Neural cell (in vitro differentiated cells): ENCODE data around the gene SOCS6. TPM values are rescaled to one million over a fixed set of nuclear protein-coding genes. Genes with fewer than 3 reads are reported as not detected.

ENCODE experiments used
- H2AFZ ChIP-seq: fragments of 200-600, 300-800 bp; sonication (generic), shearing (Covaris generic); 2 replicates; pipeline ENCODE4 v1.6.0; 2014; ENCODE audit warnings: low read depth, mild to moderate bottlenecking, antibody characterized with exemption, low read length, moderate library complexity
- H3F3A ChIP-seq: fragments of 200-600 bp; shearing (Covaris generic); 2 replicates; pipeline ENCODE4 v1.6.1; 2016; ENCODE audit warnings: mild to moderate bottlenecking, moderate library complexity, mixed read lengths, antibody characterized with exemption, low read length; ENCODE audit not compliant: insufficient read depth, poor library complexity, severe bottlenecking
- H3K27ac ChIP-seq: fragments of 200-600, 300-800 bp; sonication (generic), shearing (Covaris generic); 2 replicates; pipeline ENCODE4 v1.5.1; 2014; ENCODE audit warnings: mild to moderate bottlenecking, low read length, moderate library complexity
- H3K27me3 ChIP-seq: fragments of 300-800, 200-600 bp; sonication (generic), shearing (Covaris generic); 2 replicates; pipeline ENCODE4 v1.6.0; 2014; ENCODE audit warnings: mild to moderate bottlenecking, low read depth, low read length, moderate library complexity; ENCODE audit not compliant: insufficient read depth
- H3K36me3 ChIP-seq: fragments of 300-800, 200-600 bp; sonication (generic), shearing (Covaris generic); 2 replicates; pipeline ENCODE4 v1.5.1; 2014; ENCODE audit warnings: mild to moderate bottlenecking, antibody characterized with exemption, low read length, moderate library complexity; ENCODE audit not compliant: insufficient read depth
- H3K4me2 ChIP-seq: fragments of 300-800, 200-600 bp; sonication (generic), shearing (Covaris generic); 2 replicates; pipeline ENCODE4 v1.6.0; 2014; ENCODE audit warnings: mild to moderate bottlenecking, low read length
- H3K4me3 ChIP-seq: fragments of 300-800, 200-600 bp; sonication (generic), shearing (Covaris generic); 2 replicates; pipeline ENCODE4 v1.5.1; 2014; ENCODE audit warnings: mild to moderate bottlenecking, low read length, moderate library complexity
- H3K79me2 ChIP-seq: fragments of 200-600 bp; shearing (Covaris generic); replicated peaks from 2 replicates; pipeline ENCODE4 v1.6.0; 2014; ENCODE audit warnings: mild to moderate bottlenecking, low read length, moderate library complexity; ENCODE audit not compliant: insufficient read depth
- H3K9ac ChIP-seq: fragments of 300-800, 200-600 bp; sonication (generic), shearing (Covaris generic); 2 replicates; pipeline ENCODE4 v1.6.1; 2016; ENCODE audit warnings: mild to moderate bottlenecking, low read length, mixed read lengths
- H3K9me2 ChIP-seq: fragments of 200-600 bp; shearing (Covaris generic); 2 replicates; pipeline ENCODE4 v1.6.1; 2016; ENCODE audit warnings: mild to moderate bottlenecking, low read length, mixed read lengths; ENCODE audit not compliant: insufficient read depth
- H3K9me3 ChIP-seq: fragments of 200-600, 300-800 bp; sonication (generic), shearing (Covaris generic); 2 replicates; pipeline ENCODE4 v1.6.1; 2016; ENCODE audit warnings: mild to moderate bottlenecking, mixed run types, low read length, moderate library complexity, mixed read lengths
- H4K20me1 ChIP-seq: fragments of 200-600 bp; shearing (Covaris generic); 2 replicates; pipeline ENCODE4 v1.6.1; 2016; ENCODE audit warnings: mild to moderate bottlenecking, mixed run types; ENCODE audit not compliant: insufficient read depth
- CTCF ChIP-seq: fragments of 450-650 bp; IDR thresholded peaks from 2 replicates; pipeline ENCODE4 v1.5.1; 2014; ENCODE audit warnings: antibody characterized with exemption, mild to moderate bottlenecking, moderate library complexity; ENCODE audit not compliant: poor library complexity, severe bottlenecking
- EP300 ChIP-seq: fragments of 450-650 bp; conservative IDR thresholded peaks from 2 replicates; pipeline ENCODE4 v1.6.1; 2014; ENCODE audit warnings: antibody characterized with exemption, mild to moderate bottlenecking, moderate library complexity; ENCODE audit not compliant: poor library complexity, severe bottlenecking
- EZH2 ChIP-seq: fragments of 200-600, 300-800 bp; shearing (Covaris generic), sonication (generic); IDR thresholded peaks from 2 replicates; pipeline ENCODE4 v1.6.1; 2014; ENCODE audit warnings: antibody characterized with exemption, low read length, borderline replicate concordance, mild to moderate bottlenecking; ENCODE audit not compliant: insufficient read depth, poor library complexity, severe bottlenecking
- MXI1 ChIP-seq: fragments of 450-650 bp; conservative IDR thresholded peaks from 2 replicates; pipeline ENCODE4 v1.6.1; 2014; ENCODE audit warnings: antibody characterized with exemption, mild to moderate bottlenecking; ENCODE audit not compliant: poor library complexity, severe bottlenecking
- POLR2AphosphoS5 ChIP-seq: IDR thresholded peaks from 2 replicates; pipeline ENCODE4 v1.6.1; 2012
- RAD21 ChIP-seq: fragments of 450-650 bp; conservative IDR thresholded peaks from 2 replicates; pipeline ENCODE4 v1.6.1; 2014; ENCODE audit warnings: antibody characterized with exemption, mild to moderate bottlenecking, moderate library complexity
- REST ChIP-seq: IDR thresholded peaks from 2 replicates; pipeline ENCODE4 v1.6.1; 2012; ENCODE audit warnings: borderline replicate concordance
- SMC3 ChIP-seq: fragments of 450-650 bp; conservative IDR thresholded peaks from 2 replicates; pipeline ENCODE4 v1.6.1; 2014; ENCODE audit warnings: antibody characterized with exemption, mild to moderate bottlenecking, moderate library complexity; ENCODE audit not compliant: poor library complexity
- TAF1 ChIP-seq: IDR thresholded peaks from 2 replicates; pipeline ENCODE4 v1.6.1; 2012; ENCODE audit warnings: low read depth
- polyA plus RNA-seq: library from polyadenylated mRNA; depleted of rRNA; stranded (reverse); fragments of >200 nt; gene quantifications from 2 replicates; pipeline ENCODE4 v1.2.3, GENCODE V29; 2014

Gene SOCS6
- polyA plus RNA-seq, 1 donor from 2014 or later: 21.9 TPM

GRCh38 chr18:70271742-70272141 is 17.1 kb upstream of the SOCS6 start:
- no peak overlapping the region for H3K9ac ChIP-seq
- H4K20me1 ChIP-seq: no peaks in the 10 kb centered on the region
- no peaks in the 10 kb centered on the region for H3K9me3 ChIP-seq
- no peak overlapping the region for H3K4me2 ChIP-seq
- no peaks in the 10 kb centered on the region for H3K36me3 ChIP-seq
- no peak overlapping the region for H3K27ac ChIP-seq
- no peaks in the 10 kb centered on the region for H3F3A ChIP-seq
- H3K27me3 ChIP-seq: no peaks in the 10 kb centered on the region
- no peaks in the 10 kb centered on the region for H3K79me2 ChIP-seq
- TF ChIP-seq EP300 (no peak), POLR2AphosphoS5 (no peak), RAD21 (no peak), MXI1 (no peak), EZH2 (no peak), REST (no peak), SMC3 (no peak), CTCF (no peak), TAF1 (no peak)
- no peak overlapping the region for H3K4me3 ChIP-seq
- no peaks in the 10 kb centered on the region for H3K9me2 ChIP-seq
- no peak overlapping the region for H2AFZ ChIP-seq

GRCh38 chr18:70273021-70273420 is 15.8 kb upstream of the SOCS6 start:
- TF ChIP-seq SMC3 (no peak), EZH2 (no peak), REST (no peak), TAF1 (no peak), RAD21 (no peak), POLR2AphosphoS5 (no peak), CTCF (no peak), EP300 (no peak), MXI1 (no peak)
- Histone ChIP-seq H3K4me2 (no peak overlapping the region), H3K4me3 (no peak overlapping the region), H4K20me1 (no peaks in the 10 kb centered on the region), H3K9ac (no peak overlapping the region), H3K9me2 (no peaks in the 10 kb centered on the region), H2AFZ (no peak overlapping the region), H3K9me3 (no peaks in the 10 kb centered on the region), H3K27me3 (no peaks in the 10 kb centered on the region), H3F3A (no peaks in the 10 kb centered on the region), H3K27ac (no peak overlapping the region), H3K79me2 (no peaks in the 10 kb centered on the region), H3K36me3 (no peaks in the 10 kb centered on the region)
